Prostate gland (tissue), 2 donors: ENCODE results near the gene MN1. TPM values are rescaled to one million over a fixed set of nuclear protein-coding genes. Genes with fewer than 3 reads are reported as not detected.
A peak's percentile ranks its signal among the peaks of the same experiment; 100 is the strongest.

ENCODE experiments used
- DNase-seq: peaks from one replicate; pipeline ENCODE4 v3.0.0-alpha.2; 2019; ENCODE audit warnings: low spot score
- H3K27ac ChIP-seq, 2 donors: fragments of 200-600 bp; sonication (generic); 2 replicates each; pipeline ENCODE4 v1.5.1; 2017 to 2019
- H3K27me3 ChIP-seq: fragments of 200-600 bp; sonication (generic); replicated peaks from 2 replicates; pipeline ENCODE4 v1.5.1; 2019; ENCODE audit not compliant: insufficient read depth
- H3K36me3 ChIP-seq, 2 donors: fragments of 200-600 bp; sonication (generic); 1 replicate in 1 of 2; 2 replicates in 1 of 2; pipeline versions ENCODE4 v1.5.1 to v1.8.1; 2017 to 2019
- H3K4me1 ChIP-seq: fragments of 200-600 bp; sonication (generic); replicated peaks from 2 replicates; pipeline ENCODE4 v1.5.1; 2019
- H3K4me3 ChIP-seq, 2 donors: fragments of 200-600 bp; sonication (generic); 2 replicates each; pipeline ENCODE4 v1.5.1; 2017 to 2019
- H3K9me3 ChIP-seq: fragments of 200-600 bp; sonication (generic); 2 replicates; pipeline ENCODE4 v1.5.1; 2017
- CTCF ChIP-seq, 4 experiments: fragments of 200-600 bp in 2 of 4; fragments of 450-650 bp in 2 of 4; sonication (generic) in 2 of 4; IDR thresholded peaks; 1 replicate in 3 of 4; 2 replicates in 1 of 4; pipeline ENCODE4 v1.5.1; 2016 to 2019; ENCODE audit warnings: antibody characterized with exemption in 4 of 4, mild to moderate bottlenecking in 2 of 4, moderate library complexity in 2 of 4
- POLR2A ChIP-seq: fragments of 450-650 bp; IDR thresholded peaks from one replicate; pipeline ENCODE4 v1.6.1; 2016; ENCODE audit warnings: antibody characterized with exemption, mild to moderate bottlenecking
- POLR2AphosphoS5 ChIP-seq: sonication (generic); formaldehyde crosslinking; IDR thresholded peaks from one replicate; pipeline ENCODE4 v1.6.1; 2017; ENCODE audit warnings: antibody characterized with exemption
- WGBS: methylation state at CpG from one replicate; pipeline ENCODE4 v1.1.5; 2018; 5-methylcytosine and 5-hydroxymethylcytosine counted together
- intact Hi-C: fragments of 100-400 bp; cut with DNase I; formaldehyde crosslinking; loops from one replicate; pipeline ENCODE4 v1.14.2; 2022
- total RNA-seq, 2 donors: library from RNA; depleted of rRNA; stranded (reverse); fragments of >200 nt; gene quantifications; one replicate each; pipeline ENCODE4 v1.1.0, GENCODE V29; 2016

Gene MN1
- total RNA-seq, 2 donors from 2014 or later = 5.5 to 5.8 TPM

- no peak for DNase-seq
- WGBS = 57% methylated on average over 3 of the region's 3 CpGs
- Histone ChIP-seq H3K27me3 (no peaks in the 10 kb centered on the region), H3K36me3 (no peaks in the 10 kb centered on the region), H3K4me1 (no peaks in the 10 kb centered on the region), H3K9me3 (no peaks in the 10 kb centered on the region), H3K27ac (no peak overlapping the region), H3K4me3 (no peak overlapping the region)
- intact Hi-C loops = no loop called here
- no peak for TF ChIP-seq POLR2AphosphoS5
Observed at GRCh38 chr22:27779643-27780042, 21.9 kb downstream of the MN1 start.

- Histone ChIP-seq H3K4me1 (no peaks in the 10 kb centered on the region), H3K4me3 (no peak overlapping the region), H3K9me3 (no peaks in the 10 kb centered on the region), H3K36me3 (no peaks in the 10 kb centered on the region), H3K27ac (no peak overlapping the region), H3K27me3 (no peaks in the 10 kb centered on the region)
- intact Hi-C loops = no loop called here
- no peak for DNase-seq
- 56% methylated on average over 24 of the region's 24 CpGs for WGBS
- TF ChIP-seq POLR2AphosphoS5 = no peak
- no peak for TF ChIP-seq POLR2A
- no peak for TF ChIP-seq CTCF (IDR thresholded peaks at IDR 0.05)
Observed at GRCh38 chr22:27778294-27779090, 23.1 kb downstream of the MN1 start.

DNA sequence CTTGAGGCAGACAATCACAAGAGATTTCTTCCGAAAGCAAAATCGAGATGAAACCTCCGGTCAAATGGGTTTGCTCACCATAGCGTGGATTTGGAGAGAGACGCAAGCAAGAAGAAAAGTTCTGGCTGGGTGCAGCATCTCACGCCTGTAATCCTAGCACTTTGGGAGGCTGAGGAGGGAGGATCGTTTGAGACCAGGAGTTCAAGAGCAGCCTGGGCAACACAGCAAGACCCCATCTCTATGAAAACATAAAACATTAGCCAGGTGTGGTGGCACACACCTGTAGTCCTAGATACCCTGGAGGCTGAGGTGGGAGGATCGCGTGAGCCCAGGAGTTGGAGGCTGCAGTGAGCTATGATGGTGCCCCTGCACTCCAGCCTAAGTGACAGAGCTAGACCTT lies 24.4 kb downstream of the MN1 start:
- peak overlapping the region in 1 of 2 donors; percentile 19 for H3K27ac ChIP-seq
- DNase-seq = no peak
- intact Hi-C loops = no loop called here
- 81% methylated on average over 9 of the region's 9 CpGs for WGBS
- no peaks in the 10 kb centered on the region for H3K27me3 ChIP-seq
- no peaks in the 10 kb centered on the region for H3K4me1 ChIP-seq
- no peaks in the 10 kb centered on the region for H3K9me3 ChIP-seq
- no peak overlapping the region for H3K4me3 ChIP-seq
- no peaks in the 10 kb centered on the region for H3K36me3 ChIP-seq
- TF ChIP-seq POLR2AphosphoS5 = no peak
- TF ChIP-seq POLR2A = no peak
- TF ChIP-seq CTCF (IDR thresholded peaks at IDR 0.05) = no peak

GRCh38 chr22:27776650-27776958 lies 25.0 kb downstream of the MN1 start:
- Histone ChIP-seq H3K4me1 (no peaks in the 10 kb centered on the region), H3K9me3 (no peaks in the 10 kb centered on the region), H3K27me3 (no peaks in the 10 kb centered on the region), H3K27ac (peak overlapping the region in 1 of 2 donors; percentile 19), H3K36me3 (no peaks in the 10 kb centered on the region), H3K4me3 (no peak overlapping the region)
- intact Hi-C loops = no loop called here
- DNase-seq = no peak
- WGBS = 36% methylated on average over 8 of the region's 8 CpGs
- TF ChIP-seq CTCF (IDR thresholded peaks at IDR 0.05) (no peak), POLR2AphosphoS5 (no peak), POLR2A (no peak)

- no peaks in the 10 kb centered on the region for H3K9me3 ChIP-seq
- H3K36me3 ChIP-seq = no peaks in the 10 kb centered on the region
- TF ChIP-seq POLR2A = no peak
- no peak for TF ChIP-seq POLR2AphosphoS5
- TF ChIP-seq CTCF (IDR thresholded peaks at IDR 0.05) = no peak
- H3K27me3 ChIP-seq = no peaks in the 10 kb centered on the region
- DNase-seq = no peak
- H3K4me1 ChIP-seq = no peaks in the 10 kb centered on the region
- peak overlapping the region in 1 of 2 donors; percentile 19 for H3K27ac ChIP-seq
- intact Hi-C loops = no loop called here
- 31% methylated on average over 17 of the region's 17 CpGs for WGBS
- H3K4me3 ChIP-seq = no peak overlapping the region
Observed at GRCh38 chr22:27775758-27776649, 25.6 kb downstream of the MN1 start.
